HG02840 (cell line): Measurements from ENCODE around the gene CFAP61.
"Not testable (repeated sequence)": the region's sequence is repeated elsewhere in the genome, so short reads cannot be mapped to it uniquely, and the experiment has no call there.

Experiments
- ATAC-seq: cut with Tn5 transposase; IDR thresholded peaks from one replicate; pipeline ENCODE4 v1.9.1; 2021; ENCODE audit warnings: mild to moderate bottlenecking, moderate library complexity, moderate number of reproducible peaks; ENCODE audit not compliant: unreplicated experiment, low FRiP score

The CFAP61 gene

DNA sequence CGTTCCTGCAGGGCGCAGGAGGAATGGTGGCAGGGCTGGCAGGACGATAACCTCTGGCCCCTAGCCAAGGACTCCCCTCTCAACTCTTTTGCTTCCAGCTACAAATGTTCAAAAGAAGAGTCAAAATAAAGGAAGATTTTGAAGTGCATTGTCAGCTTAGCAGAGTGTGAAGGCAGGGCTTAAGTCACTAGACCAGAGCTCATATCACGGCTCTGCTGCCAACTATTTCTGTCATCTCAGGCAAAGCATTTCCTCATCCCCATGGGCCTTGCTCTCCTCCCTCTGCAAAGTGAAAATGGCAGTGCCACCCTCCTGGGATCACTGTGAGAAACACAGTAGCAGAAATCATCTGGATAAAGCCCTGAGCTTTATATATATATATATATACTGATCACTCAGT, 36.7 kb downstream of the CFAP61 start:
- ATAC-seq = no peak

- ATAC-seq = no peak
Measured at GRCh38 chr20:20089939-20090338, 37.6 kb downstream of the CFAP61 start.

DNA sequence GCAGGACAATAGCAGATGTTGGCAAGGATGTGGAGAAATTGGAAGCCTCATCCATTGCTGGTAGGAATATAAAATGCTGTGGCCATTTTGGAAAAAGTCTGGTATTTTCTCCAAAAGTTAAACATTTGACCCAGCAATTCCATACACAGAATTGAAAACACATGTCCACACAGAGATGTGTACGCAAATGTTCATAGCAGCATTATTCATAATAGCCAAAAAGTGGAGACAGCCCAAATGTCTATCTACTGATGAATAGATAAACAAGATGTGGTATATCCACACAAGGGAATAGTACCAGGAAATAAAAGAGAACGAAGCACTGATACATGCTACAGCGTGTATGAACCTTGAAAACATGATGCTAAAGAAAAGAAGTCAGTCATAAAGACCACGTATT, 40.5 kb downstream of the CFAP61 start:
- no peak for ATAC-seq

DNA sequence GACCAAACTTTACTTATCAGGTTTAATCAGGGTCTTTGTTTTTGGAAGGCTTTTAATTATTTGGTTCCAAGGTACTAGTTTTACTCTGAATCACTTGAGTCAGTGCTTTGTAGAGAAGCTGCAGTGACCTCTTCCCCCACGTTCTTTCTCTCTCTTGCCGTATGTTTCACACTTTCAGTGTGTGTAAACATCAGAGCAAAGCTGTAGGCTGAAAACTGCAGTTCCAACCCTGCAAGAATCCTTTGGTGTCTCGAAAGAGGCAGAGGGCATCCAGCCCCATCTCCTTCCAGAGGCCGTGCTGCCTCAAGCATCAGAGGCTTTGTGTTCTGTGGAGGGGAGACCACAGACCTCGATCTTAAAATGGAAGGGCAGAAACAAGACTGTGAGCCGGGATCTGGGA, 42.1 kb downstream of the CFAP61 start:
- no peak for ATAC-seq

DNA sequence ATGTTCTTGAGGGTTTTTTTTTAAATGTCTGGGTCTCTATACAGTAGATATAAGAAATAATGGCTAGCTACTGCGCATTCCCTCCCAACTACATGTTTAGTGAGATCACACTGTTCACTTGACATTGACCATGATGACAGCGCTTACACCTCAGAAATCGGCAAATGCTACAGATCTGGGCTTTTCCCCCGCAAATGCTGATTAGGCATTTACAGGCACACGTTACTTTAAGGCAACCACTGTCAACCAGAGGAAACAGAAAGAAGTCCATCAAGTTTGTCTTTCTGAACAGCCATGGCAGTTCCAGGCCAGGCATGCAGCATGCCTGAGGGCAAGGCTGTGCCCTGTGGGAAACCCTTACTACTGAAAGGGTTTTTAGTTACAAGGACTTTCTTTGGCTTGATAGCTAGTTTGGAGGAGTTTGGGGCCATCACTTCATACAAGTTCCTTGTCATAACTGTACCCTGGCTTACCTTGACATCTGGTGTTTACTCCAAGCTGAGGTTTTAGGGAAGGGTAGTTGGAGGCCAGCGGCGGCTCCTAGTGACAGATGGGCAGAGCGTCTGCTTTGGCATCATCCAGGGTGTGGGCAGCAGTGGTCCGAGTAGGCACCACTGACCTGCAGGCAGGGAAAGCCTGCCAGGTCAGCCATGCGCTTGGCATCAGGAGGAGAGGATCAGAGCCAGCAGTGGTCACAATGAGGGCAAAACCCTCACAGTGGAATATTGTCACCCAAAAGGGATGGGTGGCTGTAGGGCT, 43.0 kb downstream of the CFAP61 start:
- no peak for ATAC-seq

- no peak for ATAC-seq
Measured at GRCh38 chr20:20096421-20096820, 44.1 kb downstream of the CFAP61 start.

GRCh38 chr20:20100881-20101280, 48.5 kb downstream of the CFAP61 start:
- no peak for ATAC-seq

DNA sequence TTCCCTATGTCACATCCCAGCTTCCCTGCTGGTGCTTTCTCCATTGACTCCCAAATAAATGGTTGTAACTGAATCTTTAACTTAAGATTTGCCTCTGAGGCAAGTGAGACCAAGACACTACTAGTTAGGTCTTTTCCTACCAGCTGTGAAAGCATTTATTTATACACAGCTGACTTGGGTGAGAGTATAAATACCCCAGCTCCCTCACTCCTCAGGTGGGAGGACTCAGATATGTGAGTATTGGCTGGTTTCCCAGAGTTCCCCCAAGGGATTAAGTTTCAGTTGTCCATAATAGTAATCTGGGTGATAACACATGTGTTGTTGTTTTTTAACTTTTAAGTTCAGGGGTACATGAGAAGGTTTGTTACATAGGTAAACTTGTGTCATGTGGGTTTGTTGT, 49.8 kb downstream of the CFAP61 start:
- ATAC-seq = no peak

- ATAC-seq = no peak
Measured at GRCh38 chr20:20102716-20103258, 50.5 kb downstream of the CFAP61 start.

DNA sequence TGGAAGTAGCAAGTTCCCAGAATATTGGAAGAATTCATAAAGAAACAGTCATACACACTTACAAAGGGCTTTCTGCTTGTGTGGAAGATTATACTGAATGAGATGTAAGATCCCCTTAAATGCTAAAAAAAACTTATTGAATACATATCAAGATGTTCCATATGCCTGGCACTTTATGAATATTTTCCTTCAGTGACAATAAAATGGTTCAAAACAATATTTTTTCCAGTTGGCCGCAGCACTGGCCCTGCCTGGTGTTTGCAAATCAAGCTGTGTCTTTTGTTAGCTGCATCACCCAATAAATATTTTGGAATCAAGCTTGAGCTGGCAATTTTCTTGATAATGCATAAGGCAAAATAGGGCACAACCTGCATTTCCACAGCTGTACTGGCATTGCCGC, 51.2 kb downstream of the CFAP61 start:
- ATAC-seq = no peak

DNA sequence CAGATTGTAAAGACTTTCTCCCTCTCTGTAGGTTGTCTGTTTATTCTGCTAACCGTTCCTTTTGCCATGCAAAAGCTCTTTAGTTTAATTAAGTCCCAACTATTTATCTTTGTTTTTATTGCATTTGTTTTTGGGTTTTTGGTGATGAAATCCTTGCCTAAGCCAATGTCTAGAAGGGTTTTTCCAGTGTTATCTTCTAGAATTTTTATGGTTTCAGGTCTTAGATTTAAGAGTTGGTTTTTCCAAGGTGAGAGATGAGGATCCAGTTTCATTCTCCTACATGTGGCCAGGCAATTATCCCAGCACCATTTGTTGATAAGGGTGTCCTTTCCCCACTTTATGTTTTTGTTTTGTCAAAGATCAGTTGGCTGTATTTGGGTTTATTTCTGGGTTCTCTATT, 70.9 kb downstream of the CFAP61 start:
- not testable (repeated sequence) for ATAC-seq

- no peak for ATAC-seq
Measured at GRCh38 chr20:20130399-20130798, 78.1 kb downstream of the CFAP61 start.

DNA sequence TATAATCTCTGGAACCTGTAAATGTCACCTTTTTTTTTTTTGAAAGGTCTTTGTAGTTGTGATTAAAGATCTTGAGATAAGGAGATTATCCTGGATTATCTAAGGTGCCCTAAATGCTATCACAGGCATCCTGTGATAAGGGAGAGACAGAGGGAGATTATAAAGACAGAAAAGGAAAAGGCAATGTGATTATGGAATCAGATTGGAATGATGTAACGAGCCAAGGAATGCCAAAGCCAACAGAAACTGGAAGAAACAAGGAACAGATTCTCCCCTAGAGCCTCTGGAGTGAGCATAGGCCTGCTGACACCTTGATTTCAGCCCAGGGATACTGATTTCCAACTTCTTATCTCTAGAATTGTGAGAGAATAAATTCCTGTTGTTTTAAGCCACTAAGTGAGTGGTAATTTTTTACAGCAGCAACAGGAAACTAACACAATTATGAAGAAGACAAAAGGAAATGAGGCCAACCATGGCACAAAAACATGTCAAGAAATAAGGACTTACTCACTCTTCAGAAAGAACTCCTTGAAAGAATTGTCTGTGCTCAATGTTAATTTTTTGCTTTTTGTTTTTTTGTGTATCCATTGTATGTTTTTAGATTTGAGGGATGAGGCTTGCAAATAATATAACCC, 82.7 kb downstream of the CFAP61 start:
- ATAC-seq = no peak

- no peak for ATAC-seq
Measured at GRCh38 chr20:20136313-20136712, 84.0 kb downstream of the CFAP61 start.

GRCh38 chr20:20137851-20138250, 85.5 kb downstream of the CFAP61 start:
- ATAC-seq = no peak

- ATAC-seq = no peak
Measured at GRCh38 chr20:20138301-20139064, 86.2 kb downstream of the CFAP61 start.

DNA sequence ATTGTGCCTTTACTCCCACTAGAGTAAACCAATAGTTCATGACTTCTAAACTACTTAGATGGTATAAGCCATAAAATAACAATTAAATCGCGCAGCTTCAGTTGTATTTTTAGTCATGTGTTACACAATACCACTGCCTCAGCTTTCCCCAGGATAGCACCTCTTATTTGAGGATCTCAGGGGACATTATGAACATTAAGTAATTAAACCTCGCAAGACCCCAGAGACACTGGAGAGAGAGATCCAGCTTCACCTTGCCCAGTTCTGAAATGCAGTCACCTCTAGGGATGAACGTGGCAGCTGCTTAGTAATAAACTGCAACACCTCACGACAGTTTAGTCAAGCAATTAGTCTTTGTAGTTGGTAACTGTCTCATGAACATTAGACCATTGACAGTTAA, 87.1 kb downstream of the CFAP61 start:
- no peak for ATAC-seq

GRCh38 chr20:20143165-20143564, 90.8 kb downstream of the CFAP61 start:
- no peak for ATAC-seq

DNA sequence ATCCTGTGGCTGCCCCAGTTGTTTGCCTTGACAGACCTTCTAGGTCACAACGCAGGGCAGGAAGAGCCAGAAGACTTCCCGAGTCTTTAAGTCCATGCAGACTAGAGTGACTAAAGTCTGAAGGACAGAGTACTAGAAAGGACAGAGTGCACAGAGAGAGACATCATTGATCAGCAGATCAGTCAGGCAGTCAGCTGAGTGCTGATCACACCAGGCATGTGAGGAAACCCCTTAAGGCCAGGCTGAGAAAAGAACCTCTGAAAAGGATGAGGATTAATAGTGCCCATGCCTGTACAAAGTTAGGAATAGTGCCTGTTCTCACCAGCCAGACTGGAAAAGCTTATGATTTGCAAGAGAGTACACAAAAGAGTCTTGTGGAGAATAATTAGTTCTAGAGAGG, 91.3 kb downstream of the CFAP61 start:
- ATAC-seq = no peak

GRCh38 chr20:20148779-20149178, 96.4 kb downstream of the CFAP61 start:
- ATAC-seq = no peak

- ATAC-seq = no peak
Measured at GRCh38 chr20:20150241-20150640, 97.9 kb downstream of the CFAP61 start.
